MM.1S (cell line): ENCODE measurements around the gene KRT80.

Experiments
- CTCF ChIP-seq: fragments of 300-600 bp; sonication (generic); IDR thresholded peaks from 2 replicates; pipeline ENCODE4 v1.5.1; 2016; ENCODE audit warnings: antibody characterized with exemption, low read length, mixed read lengths
- EZH2 ChIP-seq: fragments of 300-600 bp; sonication (generic); optimal IDR thresholded peaks from 2 replicates; pipeline ENCODE3; 2017; ENCODE audit warnings: low read depth, mild to moderate bottlenecking, antibody characterized with exemption, low read length, mixed read lengths
- EZH2phosphoT487 ChIP-seq: fragments of 300-600 bp; sonication (generic); IDR thresholded peaks from 2 replicates; pipeline ENCODE4 v1.6.1; 2018; ENCODE audit warnings: antibody characterized with exemption, low read length

- TF ChIP-seq EZH2 (no peak), CTCF (no peak), EZH2phosphoT487 (no peak)
Measured at GRCh38 chr12:52178984-52179383, 12.8 kb downstream of the KRT80 start.
